GM23248 (cell line): ENCODE data around the gene GPR52. TPM values are rescaled to one million over a fixed set of nuclear protein-coding genes. Genes with fewer than 3 reads are reported as not detected.

Experiments used
- DNase-seq: peaks from one replicate; pipeline ENCODE4 v3.0.0-alpha.2; 2015
- H2AFZ ChIP-seq: fragments of 200-600 bp; sonication (generic); 2 replicates; pipeline ENCODE4 v1.6.1; 2016; ENCODE audit warnings: antibody characterized with exemption
- H3F3A ChIP-seq: fragments of 200-600 bp; sonication (generic); 2 replicates; pipeline ENCODE4 v1.6.1; 2016; ENCODE audit warnings: mild to moderate bottlenecking, antibody characterized with exemption, mixed run types; ENCODE audit not compliant: insufficient read depth
- H3K27ac ChIP-seq: fragments of 200-600 bp; sonication (generic); 2 replicates; pipeline ENCODE4 v1.5.1; 2016; ENCODE audit warnings: mild to moderate bottlenecking
- H3K27me3 ChIP-seq: fragments of 200-600 bp; sonication (generic); replicated peaks from 2 replicates; pipeline ENCODE4 v1.6.1; 2016; ENCODE audit warnings: mild to moderate bottlenecking; ENCODE audit not compliant: insufficient read depth
- H3K36me3 ChIP-seq: fragments of 200-600 bp; sonication (generic); 2 replicates; pipeline ENCODE4 v1.6.1; 2016; ENCODE audit warnings: low read depth, mild to moderate bottlenecking
- H3K4me1 ChIP-seq: fragments of 200-600 bp; sonication (generic); 2 replicates; pipeline ENCODE4 v1.6.1; 2016; ENCODE audit warnings: mild to moderate bottlenecking; ENCODE audit not compliant: insufficient read depth
- H3K4me2 ChIP-seq: fragments of 200-600 bp; sonication (generic); one replicate; pipeline ENCODE4 v1.6.1; 2016; ENCODE audit warnings: mild to moderate bottlenecking; ENCODE audit not compliant: unreplicated experiment
- H3K4me3 ChIP-seq: fragments of 200-600 bp; sonication (generic); 2 replicates; pipeline ENCODE4 v1.5.1; 2016; ENCODE audit warnings: mild to moderate bottlenecking
- H3K79me2 ChIP-seq: fragments of 200-600 bp; sonication (generic); 2 replicates; pipeline ENCODE4 v1.6.1; 2016; ENCODE audit warnings: mild to moderate bottlenecking; ENCODE audit not compliant: insufficient read depth
- H3K9ac ChIP-seq: fragments of 200-600 bp; sonication (generic); 2 replicates; pipeline ENCODE4 v1.6.1; 2016; ENCODE audit warnings: mild to moderate bottlenecking
- H3K9me2 ChIP-seq: fragments of 200-600 bp; sonication (generic); 2 replicates; pipeline ENCODE4 v1.6.1; 2016; ENCODE audit warnings: mixed run types, mild to moderate bottlenecking, moderate library complexity; ENCODE audit not compliant: insufficient read depth
- H3K9me3 ChIP-seq: fragments of 200-600 bp; sonication (generic); one replicate; pipeline ENCODE4 v1.6.1; 2017; ENCODE audit warnings: low read depth
- H4K20me1 ChIP-seq: fragments of 200-600 bp; sonication (generic); 2 replicates; pipeline ENCODE4 v1.6.0; 2016; ENCODE audit not compliant: insufficient read depth
- EZH2 ChIP-seq: fragments of 200-600 bp; sonication (generic); IDR thresholded peaks from 2 replicates; pipeline ENCODE4 v1.6.1; 2018; ENCODE audit warnings: antibody characterized with exemption, mild to moderate bottlenecking; ENCODE audit not compliant: insufficient read depth, poor library complexity, severe bottlenecking
- EZH2phosphoT487 ChIP-seq: fragments of 200-600 bp; sonication (generic); IDR thresholded peaks from 2 replicates; pipeline ENCODE4 v1.6.1; 2018; ENCODE audit warnings: antibody characterized with exemption, moderate library complexity, mild to moderate bottlenecking, low read depth; ENCODE audit not compliant: insufficient read depth
- WGBS, 2 experiments: methylation state at CpG; one replicate each; pipeline ENCODE4 v1.1.6; 2015 to 2017; ENCODE audit warnings: low lambda C conversion rate in 2 of 2, low coverage in 1 of 2; ENCODE audit errors: missing lambda C conversion rate in 2 of 2; 5-methylcytosine and 5-hydroxymethylcytosine counted together
- in situ Hi-C: fragments of 300-500 bp; cut with MboI; formaldehyde crosslinking; loops from 2 replicates; pipeline ENCODE4 v1.15.0; 2020
- polyA plus RNA-seq: library from polyadenylated mRNA; unstranded; fragments of >200 nt; fragmentation: Nextera tagmentation; extraction: Ambion mirVana; gene quantifications from 2 replicates; pipeline ENCODE4 v1.2.1, GENCODE V29; 2016
- total RNA-seq: library from RNA; depleted of rRNA; stranded (reverse); fragments of >200 nt; shearing (Covaris generic); gene quantifications from 2 replicates; pipeline ENCODE4 v1.2.3, GENCODE V29; 2014

Gene GPR52
- total and polyA plus RNA-seq, 2 experiments from 2014 or later, result not detected

DNA sequence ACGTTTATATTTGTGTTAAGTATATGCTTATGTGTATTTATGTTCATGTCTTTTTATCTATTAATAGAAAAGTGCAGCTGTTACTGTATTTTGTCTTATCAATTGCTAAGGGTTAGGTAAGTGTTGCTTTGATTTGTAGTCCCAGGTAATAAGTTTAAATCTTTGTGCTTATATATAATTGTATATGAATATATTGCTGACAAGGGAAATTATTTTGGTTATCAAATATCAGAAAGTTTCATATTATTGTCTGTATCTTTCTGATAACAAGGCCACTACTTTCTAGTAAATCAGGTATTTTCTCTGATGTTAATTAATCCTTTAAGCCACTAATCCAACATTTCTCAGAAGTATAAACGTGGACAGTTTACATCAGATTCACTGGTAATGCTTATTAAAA, 21.3 kb downstream of the GPR52 start:
- no peak overlapping the region for H3K4me2 ChIP-seq
- H2AFZ ChIP-seq, result no peak overlapping the region
- WGBS, 2 experiments, result 57 to 60% methylated on average over 2 of the region's 2 CpGs
- H3K9me3 ChIP-seq, result no peaks in the 10 kb centered on the region
- no peaks in the 10 kb centered on the region for H3K27me3 ChIP-seq
- no peaks in the 10 kb centered on the region for H3K9me2 ChIP-seq
- H3K36me3 ChIP-seq, result no peaks in the 10 kb centered on the region
- no peak overlapping the region for H3K9ac ChIP-seq
- in situ Hi-C loops, result no loop called here
- H3K27ac ChIP-seq, result no peak overlapping the region
- TF ChIP-seq EZH2 (no peak), EZH2phosphoT487 (no peak)
- no peaks in the 10 kb centered on the region for H3K79me2 ChIP-seq
- H4K20me1 ChIP-seq, result no peaks in the 10 kb centered on the region
- no peak for DNase-seq
- no peaks in the 10 kb centered on the region for H3K4me1 ChIP-seq
- no peak overlapping the region for H3K4me3 ChIP-seq
- H3F3A ChIP-seq, result no peaks in the 10 kb centered on the region

DNA sequence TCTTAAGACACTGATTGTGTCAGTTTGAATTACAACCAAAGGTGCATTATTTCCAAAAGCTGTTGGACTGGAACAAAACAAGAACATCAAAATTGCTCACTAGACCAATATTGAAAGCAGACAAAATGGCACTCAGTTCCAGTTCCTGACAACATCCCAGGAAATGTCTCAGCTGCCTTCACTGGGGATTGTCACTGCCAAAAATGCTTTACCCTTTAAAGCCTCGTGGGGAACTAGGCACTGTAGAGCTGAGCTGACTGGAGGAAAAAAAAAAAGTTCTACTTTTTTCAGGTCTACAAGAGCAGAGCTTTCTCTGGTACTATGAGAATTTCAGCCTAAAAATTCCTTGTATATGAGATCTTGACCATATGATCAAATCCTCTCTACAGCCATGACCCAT, 21.9 kb downstream of the GPR52 start:
- H3K4me3 ChIP-seq, result no peak overlapping the region
- no peaks in the 10 kb centered on the region for H3K9me3 ChIP-seq
- H4K20me1 ChIP-seq, result no peaks in the 10 kb centered on the region
- H3K9me2 ChIP-seq, result no peaks in the 10 kb centered on the region
- H3K36me3 ChIP-seq, result no peaks in the 10 kb centered on the region
- H3K79me2 ChIP-seq, result no peaks in the 10 kb centered on the region
- in situ Hi-C loops, result no loop called here
- TF ChIP-seq EZH2, result no peak
- TF ChIP-seq EZH2phosphoT487, result no peak
- H3K27me3 ChIP-seq, result no peaks in the 10 kb centered on the region
- no peak overlapping the region for H3K4me2 ChIP-seq
- H3K4me1 ChIP-seq, result no peaks in the 10 kb centered on the region
- H3F3A ChIP-seq, result no peaks in the 10 kb centered on the region
- no peak for DNase-seq
- no peak overlapping the region for H2AFZ ChIP-seq
- WGBS, 2 experiments, result 0% methylated on average over 1 of the region's 1 CpG
- no peak overlapping the region for H3K27ac ChIP-seq
- H3K9ac ChIP-seq, result no peak overlapping the region

GRCh38 chr1:174479281-174479680, 31.5 kb downstream of the GPR52 start:
- no peaks in the 10 kb centered on the region for H3K27me3 ChIP-seq
- H3K9ac ChIP-seq, result no peak overlapping the region
- no peak for DNase-seq
- H3K36me3 ChIP-seq, result no peaks in the 10 kb centered on the region
- no peaks in the 10 kb centered on the region for H4K20me1 ChIP-seq
- TF ChIP-seq EZH2phosphoT487 (no peak), EZH2 (no peak)
- H3K4me2 ChIP-seq, result no peak overlapping the region
- H3K4me1 ChIP-seq, result no peaks in the 10 kb centered on the region
- 96 to 100% methylated on average over 1 of the region's 1 CpG for WGBS, 2 experiments
- no peak overlapping the region for H3K27ac ChIP-seq
- H2AFZ ChIP-seq, result no peak overlapping the region
- H3K4me3 ChIP-seq, result no peak overlapping the region
- H3K79me2 ChIP-seq, result no peaks in the 10 kb centered on the region
- no peaks in the 10 kb centered on the region for H3K9me3 ChIP-seq
- in situ Hi-C loops, result no loop called here
- no peaks in the 10 kb centered on the region for H3F3A ChIP-seq
- no peaks in the 10 kb centered on the region for H3K9me2 ChIP-seq

DNA sequence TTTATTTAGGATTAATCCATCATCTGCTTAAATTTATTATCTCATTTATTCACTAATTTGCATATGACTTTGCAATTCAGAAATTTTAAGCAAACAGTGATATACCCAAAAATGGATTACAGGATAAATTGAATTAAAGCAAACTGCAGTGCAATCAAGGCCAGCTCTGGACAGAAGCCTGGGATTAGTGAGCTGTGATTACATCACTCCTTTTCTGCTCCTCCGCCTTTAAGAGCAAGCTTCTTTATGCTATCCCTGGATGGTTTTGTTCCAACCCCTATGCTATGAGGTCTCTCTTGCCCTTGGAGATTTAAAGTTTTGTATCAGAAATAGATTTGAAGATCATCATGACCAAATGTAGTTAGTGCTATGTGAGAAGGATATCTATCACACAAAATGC, 32.6 kb downstream of the GPR52 start:
- no peak overlapping the region for H3K9ac ChIP-seq
- no peak overlapping the region for H3K27ac ChIP-seq
- no peaks in the 10 kb centered on the region for H3K36me3 ChIP-seq
- H3K9me2 ChIP-seq, result no peaks in the 10 kb centered on the region
- H3F3A ChIP-seq, result no peaks in the 10 kb centered on the region
- no peaks in the 10 kb centered on the region for H3K9me3 ChIP-seq
- H2AFZ ChIP-seq, result no peak overlapping the region
- no peaks in the 10 kb centered on the region for H4K20me1 ChIP-seq
- H3K27me3 ChIP-seq, result no peaks in the 10 kb centered on the region
- H3K4me3 ChIP-seq, result no peak overlapping the region
- 30 to 46% methylated on average over 1 of the region's 1 CpG for WGBS, 2 experiments
- TF ChIP-seq EZH2phosphoT487, result no peak
- no peak for TF ChIP-seq EZH2
- DNase-seq, result peak; percentile 19
- no peak overlapping the region for H3K4me2 ChIP-seq
- in situ Hi-C loops, result no loop called here
- no peaks in the 10 kb centered on the region for H3K79me2 ChIP-seq
- no peaks in the 10 kb centered on the region for H3K4me1 ChIP-seq

DNA sequence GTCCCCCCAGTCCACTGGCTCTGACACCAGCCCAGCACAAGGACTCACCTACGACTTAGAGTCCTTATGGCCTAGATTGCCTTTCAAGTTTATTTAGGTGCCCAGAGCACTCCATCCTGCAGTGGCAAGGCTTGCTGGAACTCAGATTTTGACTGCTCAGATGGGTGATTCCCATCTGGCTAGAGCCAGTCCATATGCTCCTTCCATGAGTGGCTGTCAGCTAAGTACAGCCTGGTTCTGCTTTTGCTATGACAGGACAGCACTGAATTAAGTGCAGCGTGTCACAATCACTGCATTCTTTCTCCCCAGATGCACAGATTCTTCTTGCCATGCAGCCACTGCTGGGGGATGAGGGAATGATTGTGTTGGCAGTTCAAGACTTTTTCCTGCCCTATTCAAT, 43.8 kb downstream of the GPR52 start:
- Histone ChIP-seq H3K9me3 (no peaks in the 10 kb centered on the region), H4K20me1 (no peaks in the 10 kb centered on the region), H3K27ac (no peak overlapping the region), H3K9ac (no peak overlapping the region), H3K27me3 (no peaks in the 10 kb centered on the region), H3K79me2 (no peaks in the 10 kb centered on the region), H3K9me2 (no peaks in the 10 kb centered on the region; the same call in 1 of the 2 replicates), H3K36me3 (no peaks in the 10 kb centered on the region), H3K4me2 (no peak overlapping the region), H3K4me3 (no peak overlapping the region), H3F3A (no peaks in the 10 kb centered on the region), H2AFZ (no peak overlapping the region), H3K4me1 (no peaks in the 10 kb centered on the region)
- DNase-seq, result no peak
- TF ChIP-seq EZH2 (no peak), EZH2phosphoT487 (no peak)
- 52 to 63% methylated on average over 2 of the region's 2 CpGs for WGBS, 2 experiments
- in situ Hi-C loops, result no loop called here
